ENCODE results near the gene ADAMTS17. TPM values are rescaled to one million over a fixed set of nuclear protein-coding genes. Genes with fewer than 3 reads are reported as not detected.
A peak's percentile ranks its signal among the peaks of the same experiment; 100 is the strongest.

ADAMTS17 gene
- total RNA-seq, 1 donor from 2014 or later = 1.5 TPM

GRCh38 chr15:100029868-100030479 lies 311.8 kb downstream of the ADAMTS17 start:
- Mint-ChIP-seq H3K27me3 (ENCODE audit: unreplicated experiment) (no peaks in the 10 kb centered on the region), H3K36me3 (ENCODE audit: unreplicated experiment) (peaks cover 5% of the 10 kb centered on the region), H3K4me3 (ENCODE audit: unreplicated experiment) (no peak overlapping the region), H3K27ac (ENCODE audit: unreplicated experiment) (no peak overlapping the region), H3K9me3 (ENCODE audit: unreplicated experiment) (peaks cover 12% of the 10 kb centered on the region), H3K4me1 (ENCODE audit: unreplicated experiment) (peaks cover 28% of the 10 kb centered on the region)
- TF ChIP-seq CTCF (IDR thresholded peaks at IDR 0.05) = no peak
- DNase-seq (ENCODE audit: extremely low spot score, unreplicated experiment) = peak; percentile 54

GRCh38 chr15:100029045-100029444 lies 312.7 kb downstream of the ADAMTS17 start:
- TF ChIP-seq CTCF (IDR thresholded peaks at IDR 0.05) = no peak
- peaks cover 5% of the 10 kb centered on the region for H3K36me3 Mint-ChIP-seq (ENCODE audit: unreplicated experiment)
- DNase-seq (ENCODE audit: extremely low spot score, unreplicated experiment) = no peak
- no peak overlapping the region for H3K27ac Mint-ChIP-seq (ENCODE audit: unreplicated experiment)
- H3K9me3 Mint-ChIP-seq (ENCODE audit: unreplicated experiment) = peaks cover 12% of the 10 kb centered on the region
- peaks cover 28% of the 10 kb centered on the region for H3K4me1 Mint-ChIP-seq (ENCODE audit: unreplicated experiment)
- H3K4me3 Mint-ChIP-seq (ENCODE audit: unreplicated experiment) = no peak overlapping the region
- H3K27me3 Mint-ChIP-seq (ENCODE audit: unreplicated experiment) = no peaks in the 10 kb centered on the region

GRCh38 chr15:100026041-100026440 lies 315.7 kb downstream of the ADAMTS17 start:
- no peak overlapping the region for H3K27ac Mint-ChIP-seq (ENCODE audit: unreplicated experiment)

GRCh38 chr15:100022806-100023205 lies 319.0 kb downstream of the ADAMTS17 start:
- DNase-seq (ENCODE audit: extremely low spot score, unreplicated experiment) = no peak
- H3K9me3 Mint-ChIP-seq (ENCODE audit: unreplicated experiment) = peaks cover 12% of the 10 kb centered on the region
- TF ChIP-seq CTCF (IDR thresholded peaks at IDR 0.05) = no peak
- H3K4me1 Mint-ChIP-seq (ENCODE audit: unreplicated experiment) = peaks cover 41% of the 10 kb centered on the region
- no peak overlapping the region for H3K4me3 Mint-ChIP-seq (ENCODE audit: unreplicated experiment)
- H3K27me3 Mint-ChIP-seq (ENCODE audit: unreplicated experiment) = no peaks in the 10 kb centered on the region
- peaks cover 3% of the 10 kb centered on the region for H3K36me3 Mint-ChIP-seq (ENCODE audit: unreplicated experiment)
- no peak overlapping the region for H3K27ac Mint-ChIP-seq (ENCODE audit: unreplicated experiment)

More at GRCh38 chr15:100026041-100026440, 315.7 kb downstream of the ADAMTS17 start:
- peaks cover 12% of the 10 kb centered on the region for H3K9me3 Mint-ChIP-seq (ENCODE audit: unreplicated experiment)
- H3K36me3 Mint-ChIP-seq (ENCODE audit: unreplicated experiment) = peaks cover 4% of the 10 kb centered on the region
- DNase-seq (ENCODE audit: extremely low spot score, unreplicated experiment) = no peak
- peaks cover 17% of the 10 kb centered on the region for H3K4me1 Mint-ChIP-seq (ENCODE audit: unreplicated experiment)
- no peak for TF ChIP-seq CTCF (IDR thresholded peaks at IDR 0.05)
- no peaks in the 10 kb centered on the region for H3K27me3 Mint-ChIP-seq (ENCODE audit: unreplicated experiment)
- H3K4me3 Mint-ChIP-seq (ENCODE audit: unreplicated experiment) = no peak overlapping the region

- peaks cover 8% of the 10 kb centered on the region for H3K9me3 Mint-ChIP-seq (ENCODE audit: unreplicated experiment)
- TF ChIP-seq CTCF (IDR thresholded peaks at IDR 0.05) = no peak
- H3K4me3 Mint-ChIP-seq (ENCODE audit: unreplicated experiment) = no peak overlapping the region
- H3K36me3 Mint-ChIP-seq (ENCODE audit: unreplicated experiment) = no peaks in the 10 kb centered on the region
- H3K4me1 Mint-ChIP-seq (ENCODE audit: unreplicated experiment) = peaks cover 45% of the 10 kb centered on the region
- no peak overlapping the region for H3K27ac Mint-ChIP-seq (ENCODE audit: unreplicated experiment)
- H3K27me3 Mint-ChIP-seq (ENCODE audit: unreplicated experiment) = no peaks in the 10 kb centered on the region
- DNase-seq (ENCODE audit: extremely low spot score, unreplicated experiment) = no peak
Measured at GRCh38 chr15:100022391-100022790, 319.4 kb downstream of the ADAMTS17 start.

Measured in osteocyte (in vitro differentiated cells).